ENCODE results near the gene CD19. TPM values are rescaled to one million over a fixed set of nuclear protein-coding genes. Genes with fewer than 3 reads are reported as not detected.
A peak's percentile ranks its signal among the peaks of the same experiment; 100 is the strongest.

CD19 gene
- total RNA-seq, 1 experiment from 2014 or later, result not detected

- Mint-ChIP-seq H3K4me3 (ENCODE audit: low read depth, unreplicated experiment) (no peak overlapping the region), H3K27me3 (ENCODE audit: unreplicated experiment) (peaks cover 43% of the 10 kb centered on the region), H3K4me1 (ENCODE audit: low read depth, unreplicated experiment) (no peaks in the 10 kb centered on the region), H3K36me3 (ENCODE audit: insufficient read depth, unreplicated experiment) (peaks cover 4% of the 10 kb centered on the region), H3K9me3 (ENCODE audit: low read depth, unreplicated experiment) (no peaks in the 10 kb centered on the region), H3K27ac (ENCODE audit: unreplicated experiment) (no peak overlapping the region)
- CTCF ChIA-PET, result interaction anchor here (0.5 to 0.9 kb wide), 2 partner anchors 12 to 966 kb away, joined by 3 to 4 read pairs; partner anchors contain the start of gene SEZ6L2
- BruUV-seq (replicated peaks), result no TSS peak
- DNase-seq, result no peak
- intact Hi-C loops (cut with micrococcal nuclease; ENCODE audit: unreplicated experiment), result no loop called here
- TF ChIP-seq CTCF (IDR thresholded peaks at IDR 0.05; ENCODE audit: unreplicated experiment), result no peak
Observed at GRCh38 chr16:28933171-28933570, 1.4 kb downstream of the CD19 start.

- DNase-seq, result no peak
- Mint-ChIP-seq H3K4me3 (ENCODE audit: low read depth, unreplicated experiment) (no peak overlapping the region), H3K4me1 (ENCODE audit: low read depth, unreplicated experiment) (no peaks in the 10 kb centered on the region), H3K27me3 (ENCODE audit: unreplicated experiment) (peaks cover 55% of the 10 kb centered on the region), H3K27ac (ENCODE audit: unreplicated experiment) (no peak overlapping the region), H3K9me3 (ENCODE audit: low read depth, unreplicated experiment) (no peaks in the 10 kb centered on the region), H3K36me3 (ENCODE audit: insufficient read depth, unreplicated experiment) (peaks cover 4% of the 10 kb centered on the region)
- no TSS peak for BruUV-seq (replicated peaks)
- CTCF ChIA-PET, result interaction anchor here (0.7 kb wide), 1 partner anchor 11 kb away, joined by 3 read pairs; no protein-coding TSS in a partner anchor
- no peak for TF ChIP-seq CTCF (IDR thresholded peaks at IDR 0.05; ENCODE audit: unreplicated experiment)
- intact Hi-C loops (cut with micrococcal nuclease; ENCODE audit: unreplicated experiment), result no loop called here
Observed at GRCh38 chr16:28935346-28935745, 3.6 kb downstream of the CD19 start.

- H3K4me3 Mint-ChIP-seq (ENCODE audit: low read depth, unreplicated experiment), result no peak overlapping the region
- TF ChIP-seq CTCF (IDR thresholded peaks at IDR 0.05; ENCODE audit: unreplicated experiment), result no peak
- H3K27ac Mint-ChIP-seq (ENCODE audit: unreplicated experiment), result no peak overlapping the region
- H3K27me3 Mint-ChIP-seq (ENCODE audit: unreplicated experiment), result peaks cover 55% of the 10 kb centered on the region
- no peaks in the 10 kb centered on the region for H3K4me1 Mint-ChIP-seq (ENCODE audit: low read depth, unreplicated experiment)
- no TSS peak for BruUV-seq (replicated peaks)
- H3K9me3 Mint-ChIP-seq (ENCODE audit: low read depth, unreplicated experiment), result no peaks in the 10 kb centered on the region
- peaks cover 4% of the 10 kb centered on the region for H3K36me3 Mint-ChIP-seq (ENCODE audit: insufficient read depth, unreplicated experiment)
- peak; percentile 45 for DNase-seq
- intact Hi-C loops (cut with micrococcal nuclease; ENCODE audit: unreplicated experiment), result no loop called here
- CTCF ChIA-PET, result no interaction called here
Observed at GRCh38 chr16:28935924-28936783, 4.4 kb downstream of the CD19 start.

- CTCF ChIA-PET, result no interaction called here
- Mint-ChIP-seq H3K9me3 (ENCODE audit: low read depth, unreplicated experiment) (no peaks in the 10 kb centered on the region), H3K4me3 (ENCODE audit: low read depth, unreplicated experiment) (no peak overlapping the region), H3K27me3 (ENCODE audit: unreplicated experiment) (peaks cover 55% of the 10 kb centered on the region), H3K27ac (ENCODE audit: unreplicated experiment) (no peak overlapping the region), H3K4me1 (ENCODE audit: low read depth, unreplicated experiment) (no peaks in the 10 kb centered on the region), H3K36me3 (ENCODE audit: insufficient read depth, unreplicated experiment) (peaks cover 4% of the 10 kb centered on the region)
- DNase-seq, result no peak
- BruUV-seq (replicated peaks), result no TSS peak
- intact Hi-C loops (cut with micrococcal nuclease; ENCODE audit: unreplicated experiment), result no loop called here
- no peak for TF ChIP-seq CTCF (IDR thresholded peaks at IDR 0.05; ENCODE audit: unreplicated experiment)
Observed at GRCh38 chr16:28936784-28937155, 5.0 kb downstream of the CD19 start.
